GM12875 (cell line): ENCODE data around the gene UBE2V1.

Experiments used
- H3K4me3 ChIP-seq: one replicate; pipeline ENCODE4 v1.5.1; 2011; ENCODE audit warnings: low read depth, low read length, control low read depth
- CTCF ChIP-seq: IDR thresholded peaks from 2 replicates; pipeline ENCODE4 v1.5.1; 2011; ENCODE audit warnings: low read depth, mild to moderate bottlenecking, control low read depth, inconsistent platforms, low read length, moderate library complexity, borderline replicate concordance; ENCODE audit not compliant: insufficient read depth

UBE2V1 gene

GRCh38 chr20:50098259-50098658 is 14.7 kb downstream of the UBE2V1 start:
- H3K4me3 ChIP-seq, result no peak overlapping the region
- TF ChIP-seq CTCF, result no peak

GRCh38 chr20:50097843-50098242 is 15.1 kb downstream of the UBE2V1 start:
- H3K4me3 ChIP-seq, result no peak overlapping the region
- TF ChIP-seq CTCF, result no peak

- no peak for TF ChIP-seq CTCF
- no peak overlapping the region for H3K4me3 ChIP-seq
These were observed 16.7 kb downstream of the UBE2V1 start for GRCh38 chr20:50096237-50096636.

GRCh38 chr20:50095476-50096078 is 17.4 kb downstream of the UBE2V1 start:
- no peak overlapping the region for H3K4me3 ChIP-seq
- TF ChIP-seq CTCF, result no peak

GRCh38 chr20:50094522-50094921 is 18.4 kb downstream of the UBE2V1 start:
- no peak for TF ChIP-seq CTCF
- H3K4me3 ChIP-seq, result no peak overlapping the region

- no peak overlapping the region for H3K4me3 ChIP-seq
- no peak for TF ChIP-seq CTCF
These were observed 19.7 kb downstream of the UBE2V1 start for GRCh38 chr20:50093240-50093639.

- no peak for TF ChIP-seq CTCF
- H3K4me3 ChIP-seq, result no peak overlapping the region
These were observed 20.5 kb downstream of the UBE2V1 start for GRCh38 chr20:50092436-50092835.
